ENCODE data around the gene AFG1L.
"Not testable (repeated sequence)": the region's sequence is repeated elsewhere in the genome, so short reads cannot be mapped to it uniquely, and the experiment has no call there.

AFG1L gene

GRCh38 chr6:108294727-108295625 lies at the start of gene AFG1L:
AFG1L (plus strand) TSS chr6:108295054; CDS start chr6:108295080, 26 bp downstream.
- H3K4me1 ChIP-seq (ENCODE audit: control insufficient read depth, insufficient read depth, low read length) = no peaks in the 10 kb centered on the region; the same call in 1 of the 2 replicates
- H3K27ac ChIP-seq (ENCODE audit: low read length) = no peak within 1 kb of the TSS
- H3K4me3 ChIP-seq (ENCODE audit: low read length) = peak within 1 kb of the TSS; percentile 93; the same call in 1 of the 2 replicates
- H3K9me3 ChIP-seq (ENCODE audit: control insufficient read depth, insufficient read depth, low read length) = no peaks in the 10 kb centered on the region
- peak; percentile 67 for DNase-seq (ENCODE audit: low read depth, low spot score)
- no peaks in the 10 kb centered on the region for H3K27me3 ChIP-seq (ENCODE audit: control insufficient read depth, insufficient read depth, low read length)
- H3K36me3 ChIP-seq (ENCODE audit: control insufficient read depth, insufficient read depth, low read length) = no peaks in the 10 kb centered on the region
- no CpG with 5 or more reads among the region's 46 CpGs for WGBS (ENCODE audit: insufficient coverage, insufficient read length)

GRCh38 chr6:108245095-108245494 lies 49.8 kb upstream of the AFG1L start:
- not testable (repeated sequence) for H3K4me3 ChIP-seq (ENCODE audit: low read length); H3K27me3 ChIP-seq (ENCODE audit: control insufficient read depth, insufficient read depth, low read length); H3K36me3 ChIP-seq (ENCODE audit: control insufficient read depth, insufficient read depth, low read length); DNase-seq (ENCODE audit: low read depth, low spot score); H3K4me1 ChIP-seq (ENCODE audit: control insufficient read depth, insufficient read depth, low read length); H3K27ac ChIP-seq (ENCODE audit: low read length); H3K9me3 ChIP-seq (ENCODE audit: control insufficient read depth, insufficient read depth, low read length)
- WGBS (ENCODE audit: insufficient coverage, insufficient read length) = no CpG with 5 or more reads among the region's 7 CpGs

- Histone ChIP-seq H3K27me3 (ENCODE audit: control insufficient read depth, insufficient read depth, low read length) (no peaks in the 10 kb centered on the region), H3K27ac (ENCODE audit: low read length) (no peak overlapping the region), H3K4me3 (ENCODE audit: low read length) (no peak overlapping the region), H3K36me3 (ENCODE audit: control insufficient read depth, insufficient read depth, low read length) (no peaks in the 10 kb centered on the region), H3K9me3 (ENCODE audit: control insufficient read depth, insufficient read depth, low read length) (no peaks in the 10 kb centered on the region), H3K4me1 (ENCODE audit: control insufficient read depth, insufficient read depth, low read length) (no peaks in the 10 kb centered on the region)
- WGBS (ENCODE audit: insufficient coverage, insufficient read length) = no CpG with 5 or more reads among the region's 1 CpG
- DNase-seq (ENCODE audit: low read depth, low spot score) = no peak
Measured at GRCh38 chr6:108247965-108248536, 46.8 kb upstream of the AFG1L start.

- DNase-seq (ENCODE audit: low read depth, low spot score) = peak; percentile 25
- Histone ChIP-seq H3K27me3 (ENCODE audit: control insufficient read depth, insufficient read depth, low read length) (no peaks in the 10 kb centered on the region), H3K4me1 (ENCODE audit: control insufficient read depth, insufficient read depth, low read length) (no peaks in the 10 kb centered on the region), H3K27ac (ENCODE audit: low read length) (no peak overlapping the region), H3K36me3 (ENCODE audit: control insufficient read depth, insufficient read depth, low read length) (no peaks in the 10 kb centered on the region), H3K9me3 (ENCODE audit: control insufficient read depth, insufficient read depth, low read length) (no peaks in the 10 kb centered on the region), H3K4me3 (ENCODE audit: low read length) (no peak overlapping the region)
- no CpG with 5 or more reads among the region's 2 CpGs for WGBS (ENCODE audit: insufficient coverage, insufficient read length)
Measured at GRCh38 chr6:108250240-108250866, 44.5 kb upstream of the AFG1L start.

GRCh38 chr6:108251252-108251651 lies 43.6 kb upstream of the AFG1L start:
- H3K27me3 ChIP-seq (ENCODE audit: control insufficient read depth, insufficient read depth, low read length) = no peaks in the 10 kb centered on the region
- H3K36me3 ChIP-seq (ENCODE audit: control insufficient read depth, insufficient read depth, low read length) = no peaks in the 10 kb centered on the region
- H3K9me3 ChIP-seq (ENCODE audit: control insufficient read depth, insufficient read depth, low read length) = no peaks in the 10 kb centered on the region
- DNase-seq (ENCODE audit: low read depth, low spot score) = no peak
- WGBS (ENCODE audit: insufficient coverage, insufficient read length) = no CpG with 5 or more reads among the region's 2 CpGs
- H3K4me3 ChIP-seq (ENCODE audit: low read length) = no peak overlapping the region
- H3K4me1 ChIP-seq (ENCODE audit: control insufficient read depth, insufficient read depth, low read length) = no peaks in the 10 kb centered on the region
- H3K27ac ChIP-seq (ENCODE audit: low read length) = no peak overlapping the region

GRCh38 chr6:108252055-108252454 lies 42.8 kb upstream of the AFG1L start:
- Histone ChIP-seq H3K9me3 (ENCODE audit: control insufficient read depth, insufficient read depth, low read length) (no peaks in the 10 kb centered on the region), H3K36me3 (ENCODE audit: control insufficient read depth, insufficient read depth, low read length) (no peaks in the 10 kb centered on the region), H3K4me3 (ENCODE audit: low read length) (no peak overlapping the region), H3K4me1 (ENCODE audit: control insufficient read depth, insufficient read depth, low read length) (no peaks in the 10 kb centered on the region), H3K27me3 (ENCODE audit: control insufficient read depth, insufficient read depth, low read length) (no peaks in the 10 kb centered on the region), H3K27ac (ENCODE audit: low read length) (no peak overlapping the region)
- no peak for DNase-seq (ENCODE audit: low read depth, low spot score)
- no CpG with 5 or more reads among the region's 5 CpGs for WGBS (ENCODE audit: insufficient coverage, insufficient read length)

- H3K27ac ChIP-seq (ENCODE audit: low read length) = no peak overlapping the region
- H3K9me3 ChIP-seq (ENCODE audit: control insufficient read depth, insufficient read depth, low read length) = no peaks in the 10 kb centered on the region
- DNase-seq (ENCODE audit: low read depth, low spot score) = no peak
- H3K27me3 ChIP-seq (ENCODE audit: control insufficient read depth, insufficient read depth, low read length) = no peaks in the 10 kb centered on the region
- H3K36me3 ChIP-seq (ENCODE audit: control insufficient read depth, insufficient read depth, low read length) = no peaks in the 10 kb centered on the region
- H3K4me3 ChIP-seq (ENCODE audit: low read length) = no peak overlapping the region
- WGBS (ENCODE audit: insufficient coverage, insufficient read length) = no CpG with 5 or more reads among the region's 1 CpG
- H3K4me1 ChIP-seq (ENCODE audit: control insufficient read depth, insufficient read depth, low read length) = no peaks in the 10 kb centered on the region
Measured at GRCh38 chr6:108253241-108253640, 41.6 kb upstream of the AFG1L start.

GRCh38 chr6:108254433-108255410 lies 40.1 kb upstream of the AFG1L start:
- H3K27me3 ChIP-seq (ENCODE audit: control insufficient read depth, insufficient read depth, low read length) = no peaks in the 10 kb centered on the region
- no peaks in the 10 kb centered on the region for H3K36me3 ChIP-seq (ENCODE audit: control insufficient read depth, insufficient read depth, low read length)
- no CpG with 5 or more reads among the region's 4 CpGs for WGBS (ENCODE audit: insufficient coverage, insufficient read length)
- no peaks in the 10 kb centered on the region for H3K4me1 ChIP-seq (ENCODE audit: control insufficient read depth, insufficient read depth, low read length)
- no peak overlapping the region for H3K4me3 ChIP-seq (ENCODE audit: low read length)
- DNase-seq (ENCODE audit: low read depth, low spot score) = no peak
- no peak overlapping the region for H3K27ac ChIP-seq (ENCODE audit: low read length)
- H3K9me3 ChIP-seq (ENCODE audit: control insufficient read depth, insufficient read depth, low read length) = no peaks in the 10 kb centered on the region

- H3K4me1 ChIP-seq (ENCODE audit: control insufficient read depth, insufficient read depth, low read length) = no peaks in the 10 kb centered on the region
- no peak for DNase-seq (ENCODE audit: low read depth, low spot score)
- H3K9me3 ChIP-seq (ENCODE audit: control insufficient read depth, insufficient read depth, low read length) = no peaks in the 10 kb centered on the region
- H3K27ac ChIP-seq (ENCODE audit: low read length) = no peak overlapping the region
- H3K27me3 ChIP-seq (ENCODE audit: control insufficient read depth, insufficient read depth, low read length) = no peaks in the 10 kb centered on the region
- H3K36me3 ChIP-seq (ENCODE audit: control insufficient read depth, insufficient read depth, low read length) = no peaks in the 10 kb centered on the region
- no CpG with 5 or more reads among the region's 29 CpGs for WGBS (ENCODE audit: insufficient coverage, insufficient read length)
- peak overlapping the region; percentile 94 for H3K4me3 ChIP-seq (ENCODE audit: low read length)
Measured at GRCh38 chr6:108260126-108260808, 34.6 kb upstream of the AFG1L start.

All from iPS DF 6.9 (cell line).